OCI-LY7 (cell line): ENCODE results near the gene SLC25A45. TPM values are rescaled to one million over a fixed set of nuclear protein-coding genes. Genes with fewer than 3 reads are reported as not detected.
A peak's percentile ranks its signal among the peaks of the same experiment; 100 is the strongest.

Source experiments
- BruUV-seq: library from RNA; stranded (reverse); fragments of 400-500 nt; replicated peaks from 2 replicates; lab custom pipeline; 2021; lab: Mats Ljungman, UMichigan
- CTCF ChIA-PET: fragments of 300-600 bp; sonication (Branson Sonifier 250); formaldehyde crosslinking; loops from one replicate; lab custom pipeline; 2022; ENCODE audit warnings: antibody characterized with exemption; ENCODE audit not compliant: unreplicated experiment; lab: Charles Lee
- POLR2A ChIA-PET: fragments of 300-600 bp; sonication (Branson Sonifier 250); formaldehyde crosslinking; loops from one replicate; lab custom pipeline; 2022; ENCODE audit warnings: antibody characterized with exemption; lab: Charles Lee
- DNase-seq: peaks from one replicate; pipeline ENCODE4 v3.0.0-alpha.2; 2015; ENCODE audit warnings: low spot score
- H2AFZ ChIP-seq: fragments of 200-600 bp; sonication (generic), shearing (Covaris generic); 2 replicates; pipeline ENCODE4 v1.6.1; 2014; ENCODE audit warnings: mild to moderate bottlenecking, antibody characterized with exemption, low read length, moderate library complexity
- H3K27ac ChIP-seq: fragments of 200-600 bp; sonication (generic); 2 replicates; pipeline ENCODE4 v1.5.1; 2014; ENCODE audit warnings: mixed run types, low read depth, mild to moderate bottlenecking, moderate library complexity, low read length, inconsistent platforms; ENCODE audit not compliant: poor library complexity, severe bottlenecking
- H3K36me3 ChIP-seq: fragments of 200-600 bp; sonication (generic); 2 replicates; pipeline ENCODE4 v1.6.1; 2014; ENCODE audit warnings: mild to moderate bottlenecking, antibody characterized with exemption, low read length, moderate library complexity, mixed read lengths; ENCODE audit not compliant: insufficient read depth
- H3K4me1 ChIP-seq: fragments of 200-600 bp; sonication (generic); 2 replicates; pipeline ENCODE4 v1.5.1; 2014; ENCODE audit warnings: mild to moderate bottlenecking, low read length; ENCODE audit not compliant: insufficient read depth, poor library complexity, severe bottlenecking
- H3K4me2 ChIP-seq: fragments of 200-600 bp; sonication (generic); 2 replicates; pipeline ENCODE4 v1.6.1; 2014; ENCODE audit warnings: mild to moderate bottlenecking, low read length
- H3K4me3 ChIP-seq: fragments of 200-600 bp; sonication (generic); 2 replicates; pipeline ENCODE4 v1.5.1; 2014; ENCODE audit warnings: mild to moderate bottlenecking, low read depth, low read length; ENCODE audit not compliant: poor library complexity, severe bottlenecking
- H3K79me2 ChIP-seq: fragments of 200-600 bp; sonication (generic); 2 replicates; pipeline ENCODE4 v1.6.1; 2016; ENCODE audit warnings: low read depth, mild to moderate bottlenecking, low read length, moderate library complexity, mixed read lengths; ENCODE audit not compliant: insufficient read depth
- H3K9me2 ChIP-seq: fragments of 200-600 bp; sonication (generic); 2 replicates; pipeline ENCODE4 v1.6.1; 2016; ENCODE audit warnings: mild to moderate bottlenecking, low read length, mixed read lengths; ENCODE audit not compliant: insufficient read depth
- H3K9me3 ChIP-seq: fragments of 200-600 bp; sonication (generic); 2 replicates; pipeline ENCODE4 v1.6.1; 2014; ENCODE audit warnings: mild to moderate bottlenecking, mixed run types, low read length, mixed read lengths
- H4K20me1 ChIP-seq: fragments of 200-600 bp; sonication (generic); 2 replicates; pipeline ENCODE4 v1.6.1; 2014; ENCODE audit warnings: mild to moderate bottlenecking, antibody characterized with exemption, low read length, moderate library complexity, mixed read lengths; ENCODE audit not compliant: insufficient read depth
- CTCF ChIP-seq: fragments of 200-600 bp; sonication (generic); conservative IDR thresholded peaks from 2 replicates; pipeline ENCODE4 v1.5.1; 2014; ENCODE audit warnings: mild to moderate bottlenecking, antibody characterized with exemption, low read length, moderate library complexity, mixed read lengths
- EZH2phosphoT487 ChIP-seq: fragments of 200-600 bp; sonication (generic); IDR thresholded peaks from 2 replicates; pipeline ENCODE4 v1.6.1; 2018; ENCODE audit warnings: low read depth, borderline replicate concordance, mild to moderate bottlenecking, mixed run types, antibody characterized with exemption, low read length, moderate library complexity, mixed read lengths
- intact Hi-C: fragments of 100-400 bp; cut with micrococcal nuclease; formaldehyde crosslinking; loops from one replicate; pipeline ENCODE4 v1.10.0; 2022; ENCODE audit not compliant: unreplicated experiment
- total RNA-seq, 2 experiments: library from RNA; depleted of rRNA in 1 of 2; stranded (reverse); fragments of >200 nt in 1 of 2; shearing (Covaris generic) in 1 of 2; gene quantifications; 2 replicates each; pipeline ENCODE4 v1.2.3, GENCODE V29; 2014 to 2022

SLC25A45 gene
- total RNA-seq, 2 experiments from 2014 or later = 7.0 to 20.7 TPM

GRCh38 chr11:65377777-65378176 is 4.7 kb downstream of the SLC25A45 start:
- H3K4me2 ChIP-seq = 0 out of 2 replicates have a peak overlapping the region, but pooled peaks have one; percentile 9

GRCh38 chr11:65377036-65377435 is 5.4 kb downstream of the SLC25A45 start:
- POLR2A ChIA-PET = interaction anchor here (1.3 kb wide), 1 partner anchor 41 kb away, joined by 3 read pairs; no protein-coding TSS in a partner anchor
- Histone ChIP-seq H3K4me3 (no peak overlapping the region), H3K9me3 (no peaks in the 10 kb centered on the region), H3K4me1 (peaks cover 20% of the 10 kb centered on the region), H3K4me2 (no peak overlapping the region), H3K9me2 (no peaks in the 10 kb centered on the region), H2AFZ (no peak overlapping the region), H3K36me3 (no peaks in the 10 kb centered on the region), H3K27ac (no peak overlapping the region), H4K20me1 (no peaks in the 10 kb centered on the region), H3K79me2 (no peaks in the 10 kb centered on the region)
- TF ChIP-seq CTCF = no peak
- TF ChIP-seq EZH2phosphoT487 = no peak
- no peak for DNase-seq
- CTCF ChIA-PET = no interaction called here
- intact Hi-C loops = no loop called here
- no TSS peak for BruUV-seq

More at GRCh38 chr11:65377777-65378176, 4.7 kb downstream of the SLC25A45 start:
- Histone ChIP-seq H3K9me3 (no peaks in the 10 kb centered on the region), H3K4me1 (peaks cover 28% of the 10 kb centered on the region), H3K27ac (no peak overlapping the region), H4K20me1 (no peaks in the 10 kb centered on the region), H3K9me2 (no peaks in the 10 kb centered on the region), H3K4me3 (no peak overlapping the region), H3K79me2 (no peaks in the 10 kb centered on the region), H3K36me3 (no peaks in the 10 kb centered on the region), H2AFZ (no peak overlapping the region)
- ChIA-PET POLR2A (interaction anchor here (0.6 to 1.3 kb wide), 2 partner anchors 40 to 128 kb away, joined by 3 read pairs; no protein-coding TSS in a partner anchor), CTCF (interaction anchor here (1.0 kb wide), 1 partner anchor 39 kb away, joined by 3 read pairs; no protein-coding TSS in a partner anchor)
- BruUV-seq = no TSS peak
- TF ChIP-seq CTCF = no peak; the same call in 1 of the 2 replicates
- no peak for TF ChIP-seq EZH2phosphoT487
- no peak for DNase-seq
- intact Hi-C loops = loop anchor here (1.0 kb wide), 1 partner anchor 11 kb away; no protein-coding TSS in a partner anchor

GRCh38 chr11:65376138-65376713 is 6.2 kb downstream of the SLC25A45 start:
- Histone ChIP-seq H4K20me1 (no peaks in the 10 kb centered on the region), H3K36me3 (no peaks in the 10 kb centered on the region), H3K9me3 (no peaks in the 10 kb centered on the region), H3K9me2 (no peaks in the 10 kb centered on the region), H3K27ac (no peak overlapping the region), H3K4me3 (no peak overlapping the region), H3K4me2 (no peak overlapping the region), H3K4me1 (peaks cover 13% of the 10 kb centered on the region), H2AFZ (no peak overlapping the region), H3K79me2 (no peaks in the 10 kb centered on the region)
- intact Hi-C loops = no loop called here
- no peak for DNase-seq
- ChIA-PET POLR2A (interaction anchor here (0.9 kb wide), 1 partner anchor 104 kb away, joined by 6 read pairs; no protein-coding TSS in a partner anchor), CTCF (no interaction called here)
- no TSS peak for BruUV-seq
- TF ChIP-seq CTCF = no peak
- TF ChIP-seq EZH2phosphoT487 = no peak
